ENCODE data around the gene RASSF5.

The RASSF5 gene

DNA sequence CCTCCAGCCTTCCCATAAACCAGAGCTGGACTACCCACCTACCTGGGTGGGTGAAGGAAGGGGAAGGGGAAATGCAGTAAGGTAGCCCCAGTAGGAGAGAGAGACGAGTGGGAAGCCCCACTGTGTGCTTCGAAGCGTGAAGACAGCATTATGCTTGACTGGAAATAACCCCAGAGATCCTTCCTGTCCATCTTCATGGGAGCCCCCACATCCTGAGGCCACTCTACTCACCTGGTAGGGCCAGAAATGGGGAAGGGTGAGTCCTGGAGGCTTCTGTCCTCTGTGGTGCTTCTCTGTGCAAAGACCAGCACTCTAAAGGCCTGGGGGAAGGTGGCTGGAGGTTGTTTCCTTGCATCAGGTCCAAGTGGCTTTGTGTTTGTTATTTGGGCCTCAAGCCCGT lies 10.0 kb upstream of the RASSF5 start:
- DNase-seq (ENCODE audit: low read depth in 3 of 3) = no peak

DNA sequence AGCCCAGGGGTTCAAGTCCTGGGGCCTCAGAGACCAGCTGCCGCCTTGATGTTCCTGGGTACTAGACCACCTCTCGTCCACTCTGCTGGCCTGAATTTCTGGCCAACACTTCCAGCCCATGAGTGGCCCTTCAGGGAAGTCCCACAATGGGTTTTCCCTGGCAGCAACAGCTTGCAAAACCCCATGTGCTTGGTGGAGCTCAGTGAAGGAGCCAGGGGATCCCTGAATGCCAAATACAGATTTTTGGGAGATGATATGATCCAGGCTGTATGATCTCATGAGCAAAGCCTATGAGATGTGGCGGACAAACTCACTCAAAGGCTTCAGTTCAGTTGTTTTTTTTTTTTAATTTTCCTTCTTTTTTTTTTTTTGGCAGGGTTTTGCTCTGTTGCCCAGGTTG lies 9.6 kb upstream of the RASSF5 start:
- DNase-seq (ENCODE audit: low read depth in 3 of 3) = no peak

GRCh38 chr1:206498685-206499084 lies 8.6 kb upstream of the RASSF5 start:
- no peak for DNase-seq (ENCODE audit: low read depth in 3 of 3)

DNA sequence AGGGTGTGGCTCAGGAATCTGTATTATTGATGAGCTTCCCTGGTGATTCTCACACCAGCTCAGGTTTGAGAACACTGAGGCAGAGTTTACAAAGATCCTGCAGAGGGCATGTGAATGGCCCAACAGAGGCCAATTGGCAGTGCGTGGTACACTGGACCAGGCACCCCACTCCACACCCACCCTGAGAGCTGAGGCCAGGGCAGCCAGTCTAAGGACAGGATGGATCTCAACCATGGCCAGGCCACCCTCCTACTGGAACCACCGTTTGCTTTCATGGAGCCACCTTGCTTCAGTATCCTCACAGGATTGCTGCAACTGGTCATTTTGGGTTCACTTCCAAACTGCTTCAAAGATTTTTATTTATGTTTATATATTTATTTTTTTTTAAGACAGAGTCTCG lies 7.3 kb upstream of the RASSF5 start:
- DNase-seq (ENCODE audit: low read depth in 3 of 3) = no peak

GRCh38 chr1:206501881-206502280 lies 5.5 kb upstream of the RASSF5 start:
- DNase-seq (ENCODE audit: low read depth in 3 of 3) = no peak

DNA sequence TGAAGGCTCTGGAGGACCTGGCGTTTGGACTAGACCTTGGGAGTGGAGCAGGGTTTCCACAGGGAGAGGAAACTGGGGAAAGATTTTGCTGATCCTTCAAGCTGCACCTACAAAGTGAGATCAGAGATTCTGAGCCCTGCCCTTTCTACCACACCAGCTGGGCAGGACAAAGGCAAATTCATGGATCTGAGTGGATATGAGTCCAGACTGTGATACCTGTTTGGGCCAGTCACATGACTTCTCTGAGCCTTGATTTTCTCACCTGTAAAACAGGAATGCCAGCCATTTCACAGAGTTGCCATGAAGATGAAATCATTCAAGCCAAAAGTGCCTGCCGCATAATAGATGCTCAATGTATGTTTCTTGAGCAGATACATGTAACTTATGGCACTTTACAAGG lies 4.9 kb upstream of the RASSF5 start:
- no peak for DNase-seq (ENCODE audit: low read depth in 3 of 3)

DNA sequence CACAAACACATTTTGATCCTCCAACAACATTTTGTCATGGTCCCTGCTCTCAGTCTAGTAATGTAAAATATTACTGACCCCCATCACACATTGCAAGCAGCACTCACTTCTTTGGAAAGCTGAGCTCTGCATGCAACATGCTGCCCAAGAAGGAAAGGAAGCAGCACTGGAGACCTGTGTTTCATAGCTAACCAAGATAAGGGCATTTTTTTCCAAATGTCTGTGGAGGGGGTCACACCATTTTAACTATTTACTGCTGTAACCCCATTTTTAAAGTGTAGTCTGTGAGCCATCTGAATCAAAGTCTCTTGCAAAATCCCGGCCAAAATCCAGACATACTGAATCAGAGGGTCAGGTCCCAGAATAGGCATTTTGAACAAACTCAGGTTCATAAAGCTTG lies 4.5 kb upstream of the RASSF5 start:
- no peak for DNase-seq (ENCODE audit: low read depth in 3 of 3)

GRCh38 chr1:206503591-206504362 lies 3.6 kb upstream of the RASSF5 start:
- DNase-seq (ENCODE audit: low read depth in 3 of 3) = peak; percentile 32 to 42 (median 40)

DNA sequence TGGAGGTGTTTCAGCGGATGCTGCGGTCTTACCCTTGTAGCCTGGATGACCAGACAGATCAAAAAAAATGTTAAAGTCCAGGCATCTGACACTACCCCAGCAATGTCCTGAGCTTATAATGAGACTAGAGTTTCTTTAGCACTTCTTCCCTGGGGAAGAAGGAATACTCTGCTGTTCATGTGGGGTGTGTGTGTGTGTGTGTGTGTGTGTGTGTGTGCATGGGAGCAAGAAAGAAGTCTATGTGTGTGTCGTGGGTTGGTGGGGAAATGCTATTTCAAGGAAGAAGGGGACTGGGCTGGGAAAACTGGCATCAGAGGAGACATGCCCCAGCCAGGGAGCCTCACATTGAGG lies 3.0 kb upstream of the RASSF5 start:
- no peak for DNase-seq (ENCODE audit: low read depth in 3 of 3)

- DNase-seq (ENCODE audit: low read depth in 3 of 3) = no peak
Observed at GRCh38 chr1:206505702-206506355, 1.5 kb upstream of the RASSF5 start.

DNA sequence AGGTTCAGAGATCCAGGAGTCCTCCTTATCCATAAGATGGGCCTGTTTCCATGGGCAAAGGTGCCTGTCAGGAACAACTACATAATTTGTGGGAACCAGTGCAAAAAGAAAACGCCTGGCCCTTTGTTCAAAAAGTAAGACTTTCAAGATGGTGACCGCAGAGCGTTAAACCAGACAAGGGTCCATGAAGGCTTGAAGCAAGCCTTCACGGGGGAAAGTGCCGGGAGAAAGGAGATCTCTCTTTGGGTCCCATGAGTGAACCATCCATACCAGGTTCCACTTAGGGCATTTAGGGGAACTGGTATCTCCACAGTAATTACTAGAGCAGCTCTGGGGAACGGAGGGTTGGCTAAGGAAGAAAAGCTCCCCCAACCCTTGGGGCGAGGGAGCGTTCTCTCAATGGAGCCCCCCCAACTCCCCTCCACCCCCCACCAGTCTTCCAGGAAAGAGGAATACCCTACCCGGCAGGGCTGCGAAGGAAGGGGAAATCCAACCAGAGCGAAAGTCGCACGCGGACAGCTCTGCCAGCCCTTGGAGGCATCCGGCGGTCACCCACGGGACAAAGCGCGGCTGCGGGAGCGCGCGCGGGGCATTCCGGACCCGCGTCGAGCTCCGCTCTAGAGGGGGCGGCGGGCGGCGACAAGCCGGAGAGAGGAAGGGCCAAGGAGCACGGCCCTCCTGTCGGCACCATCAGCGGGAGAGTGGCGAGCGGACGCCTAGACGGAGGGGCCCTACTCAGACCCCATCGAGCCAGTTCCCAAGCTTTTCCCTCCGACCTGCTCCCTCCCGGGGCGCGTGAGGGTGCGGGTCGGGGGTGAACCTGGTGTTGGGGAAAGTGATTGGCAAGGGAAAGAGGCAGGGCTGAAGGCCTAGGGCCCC lies 687 bp upstream of the RASSF5 start:
- no peak for DNase-seq (ENCODE audit: low read depth in 3 of 3)

- DNase-seq (ENCODE audit: low read depth in 3 of 3) = no peak
Observed at GRCh38 chr1:206508130-206508889, 979 bp downstream of the RASSF5 start.

GRCh38 chr1:206508956-206509355 lies 1.6 kb downstream of the RASSF5 start:
- no peak for DNase-seq (ENCODE audit: low read depth in 3 of 3)

DNA sequence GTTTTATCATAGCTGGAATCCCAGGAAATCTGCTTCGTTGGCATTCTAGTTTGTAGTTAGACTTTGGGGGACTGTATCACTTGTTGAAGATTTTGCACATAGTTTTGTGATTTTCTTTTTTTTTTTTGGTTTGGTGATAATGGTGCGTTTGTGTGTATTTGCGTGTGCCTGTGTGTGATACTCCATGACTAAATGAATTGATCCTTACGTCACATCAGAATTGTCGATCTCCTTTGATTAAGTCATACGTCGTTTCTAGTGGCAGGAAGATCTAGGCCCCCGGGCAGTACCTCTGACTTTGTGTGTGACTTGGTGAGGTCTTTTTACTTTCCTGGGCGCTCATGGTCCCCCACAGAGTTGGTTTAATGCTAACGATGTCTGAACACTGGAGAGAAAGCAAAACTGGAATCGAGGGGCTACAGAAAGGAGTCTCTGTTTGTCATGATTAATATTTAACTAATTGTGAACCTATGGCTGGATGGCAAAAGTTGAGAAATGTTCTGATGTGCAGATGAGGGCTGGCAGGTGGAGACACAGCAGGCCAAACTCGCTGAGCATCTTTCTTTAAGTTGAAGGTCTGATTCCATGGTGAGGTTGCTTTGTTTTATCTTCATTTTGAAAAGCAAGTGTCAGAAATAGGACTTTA lies 2.4 kb downstream of the RASSF5 start:
- DNase-seq (ENCODE audit: low read depth in 3 of 3) = no peak

GRCh38 chr1:206510371-206510770 lies 3.0 kb downstream of the RASSF5 start:
- no peak for DNase-seq (ENCODE audit: low read depth in 3 of 3)

DNA sequence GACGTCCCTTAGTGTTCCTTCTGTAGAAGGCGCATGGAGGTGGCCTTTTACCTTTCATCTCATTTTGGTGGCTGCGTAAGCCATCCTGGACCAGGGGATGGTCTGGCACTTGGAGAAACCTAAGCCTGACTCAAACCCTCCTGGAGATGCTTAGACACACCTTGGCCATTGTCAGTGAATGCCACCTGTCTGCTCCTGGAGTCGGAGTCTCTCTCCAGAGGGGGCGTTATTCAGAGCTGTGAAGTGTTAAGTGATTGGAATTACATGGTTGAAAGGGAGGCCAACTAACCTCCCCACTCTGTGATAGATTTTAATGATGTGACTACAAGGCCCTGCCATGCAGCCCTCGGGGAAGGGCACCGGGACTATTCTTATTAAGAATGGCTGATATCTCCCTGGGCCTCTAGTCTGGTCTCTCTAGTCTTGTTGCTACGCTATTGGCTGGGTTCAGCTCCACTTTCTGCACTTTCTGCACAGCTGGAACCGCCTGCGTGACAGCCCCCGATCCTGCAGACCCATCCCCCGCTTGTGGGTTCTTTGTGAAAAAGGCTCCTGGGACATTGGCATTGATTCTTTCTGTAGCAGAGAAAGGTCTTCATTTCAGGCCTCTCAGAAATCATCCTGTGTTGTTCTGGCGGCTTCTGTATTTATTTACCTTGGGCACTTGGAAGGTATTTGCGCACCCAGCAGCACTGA lies 4.2 kb downstream of the RASSF5 start:
- DNase-seq (ENCODE audit: low read depth in 3 of 3) = no peak

DNA sequence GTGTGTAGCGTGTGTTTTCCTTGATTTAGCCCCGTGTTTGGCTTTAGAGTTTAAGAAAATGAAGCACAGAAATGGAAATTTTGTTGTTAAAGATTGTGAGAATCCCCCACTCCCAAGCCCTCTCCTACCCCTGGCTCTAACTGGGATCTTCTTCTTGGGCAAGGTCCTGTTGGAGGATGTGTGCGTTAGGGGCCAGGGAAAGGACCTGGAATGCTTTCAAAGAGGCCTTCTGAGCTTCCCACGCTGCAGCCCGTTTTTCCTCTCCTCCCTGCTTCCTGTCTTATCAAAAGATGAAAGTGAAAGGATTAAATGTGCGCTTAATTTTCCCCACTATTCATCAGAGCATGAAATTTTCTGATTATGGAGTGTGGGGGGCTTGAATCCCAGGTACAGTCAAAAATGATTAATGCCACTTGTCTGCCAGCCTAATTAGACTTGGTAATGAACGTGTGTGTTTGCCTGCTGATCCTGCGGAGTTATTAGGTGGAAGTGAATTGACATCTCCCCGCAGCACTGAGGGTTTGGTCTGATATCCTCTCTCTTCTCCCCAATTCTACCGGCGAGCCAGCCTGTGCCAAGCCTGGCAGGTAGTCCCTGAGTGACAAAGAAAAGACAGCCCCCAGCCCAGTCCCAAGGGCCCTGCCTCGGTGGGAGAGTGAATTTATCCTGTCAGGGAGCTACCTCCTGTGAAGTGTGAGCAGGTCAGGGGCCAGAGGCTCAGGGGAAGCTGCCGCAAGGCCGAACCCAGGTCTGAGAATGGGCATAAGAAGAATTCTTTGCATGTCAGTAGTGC lies 4.9 kb downstream of the RASSF5 start:
- no peak for DNase-seq (ENCODE audit: low read depth in 3 of 3)

GRCh38 chr1:206512851-206513180 lies 5.5 kb downstream of the RASSF5 start:
- no peak for DNase-seq (ENCODE audit: low read depth in 3 of 3)

DNA sequence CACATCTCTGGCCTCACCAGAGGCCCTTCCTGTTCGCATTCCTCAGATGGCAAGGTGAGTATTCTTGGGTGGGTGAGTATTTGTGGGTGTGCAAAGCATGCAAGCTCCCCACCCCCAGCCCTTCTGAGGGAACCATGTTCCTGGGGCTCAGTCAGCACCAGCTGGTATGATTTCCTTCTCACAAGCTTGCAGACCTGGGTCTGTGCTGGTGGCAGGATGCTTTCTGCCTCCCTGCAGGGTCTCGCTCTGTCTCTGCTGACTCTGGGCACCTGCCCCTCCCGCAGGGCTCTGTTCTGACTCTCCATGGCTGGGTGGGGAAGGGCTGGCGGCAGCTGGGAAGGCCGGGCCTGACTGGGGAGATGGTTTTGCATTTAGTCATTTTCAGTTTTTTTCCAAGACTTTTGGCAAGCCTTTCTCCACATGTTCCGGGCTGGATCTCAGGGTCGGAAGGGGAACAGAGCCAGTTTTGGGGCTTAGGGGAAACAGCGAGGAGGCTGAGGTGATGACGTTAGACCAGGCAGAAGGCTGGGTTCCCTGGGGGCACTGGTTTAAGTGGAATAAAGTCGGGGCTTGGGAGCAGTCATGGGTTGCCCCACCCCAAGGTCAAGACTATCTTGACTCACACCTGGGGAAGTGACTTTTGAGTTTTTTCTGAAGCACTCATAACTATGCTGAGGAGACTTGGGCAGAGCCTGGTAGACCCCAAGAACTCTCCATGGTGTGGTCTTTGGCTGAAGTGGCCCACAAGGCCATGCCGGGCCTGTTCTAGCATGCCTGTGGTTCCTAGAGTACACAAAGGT lies 6.2 kb downstream of the RASSF5 start:
- no peak for DNase-seq (ENCODE audit: low read depth in 3 of 3)
